ENCODE data around the gene TAAR8. TPM values are rescaled to one million over a fixed set of nuclear protein-coding genes. Genes with fewer than 3 reads are reported as not detected.
"Not testable (repeated sequence)": the region's sequence is repeated elsewhere in the genome, so short reads cannot be mapped to it uniquely, and the experiment has no call there.

TAAR8 gene
- total RNA-seq, 1 experiment from 2014 or later, result not detected

DNA sequence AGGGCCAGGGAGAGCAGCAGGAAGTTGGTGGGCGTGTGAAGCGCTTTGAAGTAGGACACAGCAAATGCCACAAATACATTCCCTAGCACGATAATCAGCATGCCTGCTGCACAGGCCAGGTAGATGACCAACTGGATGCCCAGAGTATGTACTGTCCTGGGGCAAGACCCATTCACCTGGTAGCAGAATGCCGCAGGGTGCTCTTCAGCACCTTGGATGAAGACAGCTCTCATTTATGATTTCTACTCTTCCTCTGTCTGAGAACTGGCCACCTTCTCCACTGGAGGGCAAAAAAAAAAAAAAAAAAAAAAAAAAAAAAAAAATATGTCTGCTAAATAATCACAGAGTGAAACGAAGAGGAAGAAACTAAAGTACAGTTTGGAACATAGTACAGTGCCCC is 37.0 kb downstream of the TAAR8 start, which contains the start of gene TAAR5:
Gene TAAR5, minus strand, starts transcription at position 288 of the 400 bp plus-strand sequence. Its CDS starts 55 bp downstream, at position 233.
- Histone ChIP-seq H3K4me3 (no peak within 1 kb of the TSS), H3K27me3 (peaks cover 36% of the 10 kb centered on the region), H3K9me3 (no peaks in the 10 kb centered on the region), H3K36me3 (no peaks in the 10 kb centered on the region)
- DNase-seq, result no peak

DNA sequence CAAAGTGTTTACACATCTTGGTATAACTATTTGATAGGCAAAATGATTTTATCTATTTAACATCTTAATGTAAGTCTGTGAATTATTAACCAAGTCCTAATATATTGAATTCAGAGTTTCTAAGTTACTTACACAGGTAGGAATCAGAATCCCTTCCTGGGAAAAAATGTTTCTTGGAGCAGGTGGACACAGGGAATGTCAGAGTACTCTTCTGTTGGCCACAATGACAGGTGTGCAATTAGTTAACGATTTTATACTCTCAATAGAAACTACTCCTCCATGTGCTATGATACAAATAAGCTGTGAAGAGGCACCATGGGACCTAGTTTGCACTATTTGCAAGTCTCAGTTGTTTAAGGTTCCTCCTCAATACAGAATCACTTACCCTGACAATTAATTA is 37.9 kb downstream of the TAAR8 start:
- no peaks in the 10 kb centered on the region for H3K36me3 ChIP-seq
- H3K27me3 ChIP-seq, result peaks cover 32% of the 10 kb centered on the region
- H3K4me3 ChIP-seq, result no peak overlapping the region
- no peak for DNase-seq
- no peaks in the 10 kb centered on the region for H3K9me3 ChIP-seq

DNA sequence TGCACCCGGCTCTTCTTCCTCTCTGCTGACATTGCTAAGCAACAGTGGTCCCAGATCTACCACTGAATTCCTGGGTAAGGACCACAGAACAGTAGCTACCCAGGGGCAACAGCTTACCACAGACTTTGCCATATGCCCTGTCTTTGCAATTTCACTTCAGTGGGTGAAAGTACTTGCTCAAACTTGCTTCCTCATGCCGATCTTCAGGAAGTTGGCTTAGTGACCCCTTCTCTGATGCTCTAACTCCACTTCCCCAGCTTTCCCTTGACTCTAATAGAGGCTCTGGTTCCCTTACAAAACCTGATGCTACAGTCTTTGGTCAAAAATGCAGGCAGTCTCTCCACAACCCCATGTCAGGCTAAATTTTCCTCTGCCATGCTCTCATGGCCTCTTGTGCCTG is 40.4 kb downstream of the TAAR8 start:
- Histone ChIP-seq H3K4me3 (no peak overlapping the region), H3K27me3 (peaks cover 48% of the 10 kb centered on the region), H3K9me3 (no peaks in the 10 kb centered on the region), H3K36me3 (no peaks in the 10 kb centered on the region)
- no peak for DNase-seq

DNA sequence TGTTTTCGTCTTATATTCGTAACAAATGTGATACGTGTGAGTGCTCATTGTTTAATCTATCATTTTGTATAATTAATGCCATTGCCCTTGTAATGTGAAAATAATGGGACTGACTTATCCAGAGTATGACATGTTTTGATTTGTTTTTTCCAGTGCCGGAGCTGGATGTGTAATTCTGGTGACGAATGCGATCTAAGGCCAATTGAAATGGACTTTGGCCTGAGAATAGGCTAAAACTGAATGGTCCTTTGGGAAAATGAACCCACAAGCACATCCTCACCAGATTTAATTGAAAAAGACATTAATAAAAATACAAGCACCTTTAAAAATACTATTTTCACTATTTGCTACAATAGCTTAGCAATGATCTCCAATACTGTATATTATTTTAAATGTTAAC is 43.7 kb downstream of the TAAR8 start:
- Histone ChIP-seq H3K27me3 (peaks cover 52% of the 10 kb centered on the region), H3K9me3 (no peaks in the 10 kb centered on the region), H3K36me3 (no peaks in the 10 kb centered on the region), H3K4me3 (no peak overlapping the region)
- no peak for DNase-seq

DNA sequence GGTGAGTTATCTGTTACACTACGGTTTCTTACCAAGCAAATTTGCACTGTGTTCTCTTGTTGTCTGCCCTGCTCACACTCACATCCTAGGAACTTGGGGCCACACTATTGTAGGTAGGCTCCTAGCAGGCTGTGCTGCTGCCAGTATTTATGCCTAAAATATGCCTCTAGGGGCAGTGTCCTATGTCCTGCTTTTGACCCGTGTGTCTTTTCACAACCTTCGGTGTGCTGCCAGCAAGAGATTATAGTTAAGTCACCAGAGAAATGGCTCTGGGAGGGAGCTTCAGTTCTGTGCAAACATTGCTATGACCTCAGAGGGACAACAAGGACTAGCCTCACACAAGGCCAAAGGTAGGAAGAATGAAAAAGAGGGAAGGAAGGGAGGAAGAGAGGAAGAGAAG is 46.0 kb downstream of the TAAR8 start:
- H3K4me3 ChIP-seq, result no peak overlapping the region
- peak; percentile 7 for DNase-seq
- no peaks in the 10 kb centered on the region for H3K9me3 ChIP-seq
- H3K27me3 ChIP-seq, result peaks cover 43% of the 10 kb centered on the region
- no peaks in the 10 kb centered on the region for H3K36me3 ChIP-seq

DNA sequence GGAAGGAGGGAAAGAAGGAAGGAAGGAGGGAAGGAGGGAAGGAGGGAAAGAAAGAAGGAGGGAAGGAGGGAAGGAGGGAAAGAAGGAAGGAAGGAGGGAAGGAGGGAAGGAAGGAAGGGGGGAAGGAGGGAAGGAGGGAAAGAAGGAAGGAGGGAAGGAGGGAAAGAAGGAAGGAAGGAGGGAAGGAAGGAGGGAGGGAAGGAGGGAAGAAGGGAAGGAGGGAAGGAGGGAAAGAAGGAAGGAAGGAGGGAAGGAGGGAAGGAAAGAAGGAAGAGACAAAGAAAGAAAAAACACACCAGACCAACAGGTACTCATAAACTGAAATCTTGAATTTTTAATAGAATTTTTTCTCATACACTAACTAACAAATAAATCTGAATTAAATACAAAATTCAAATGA is 48.4 kb downstream of the TAAR8 start:
- not testable (repeated sequence) for H3K9me3 ChIP-seq, H3K4me3 ChIP-seq, H3K36me3 ChIP-seq, DNase-seq
- H3K27me3 ChIP-seq, result peaks cover 48% of the 10 kb centered on the region

Other genes with a start within 250 kb of the TAAR8 start
- 1.9 and 2.9 TPM in 2 replicates for gene MOXD1, start 151.2 kb upstream of the TAAR8 start, total RNA-seq (2014; rRNA removed; shearing (Covaris generic); ENCODE audit: low replicate concordance)
- 4.7 and 9.5 TPM in 2 replicates for gene STX7, start 39.6 kb upstream of the TAAR8 start, total RNA-seq (2014; rRNA removed; shearing (Covaris generic); ENCODE audit: low replicate concordance)
- gene TAAR9, start 14.4 kb upstream of the TAAR8 start, total RNA-seq (2014; rRNA removed; shearing (Covaris generic); ENCODE audit: low replicate concordance), result not detected in 2 replicates
- gene TAAR6, start 17.6 kb downstream of the TAAR8 start, total RNA-seq (2014; rRNA removed; shearing (Covaris generic); ENCODE audit: low replicate concordance), result not detected in 2 replicates
- gene TAAR5, start 37.1 kb downstream of the TAAR8 start, total RNA-seq (2014; rRNA removed; shearing (Covaris generic); ENCODE audit: low replicate concordance), result not detected in 2 replicates
- not detected in 2 replicates for gene TAAR2, start 71.6 kb downstream of the TAAR8 start, total RNA-seq (2014; rRNA removed; shearing (Covaris generic); ENCODE audit: low replicate concordance)
- not detected in 2 replicates for gene TAAR1, start 106.5 kb downstream of the TAAR8 start, total RNA-seq (2014; rRNA removed; shearing (Covaris generic); ENCODE audit: low replicate concordance)
- gene VNN1, start 161.4 kb downstream of the TAAR8 start, total RNA-seq (2014; rRNA removed; shearing (Covaris generic); ENCODE audit: low replicate concordance), result 1.1 TPM in 1 of 2 replicates, not detected in the other
- gene VNN2, start 205.2 kb downstream of the TAAR8 start, total RNA-seq (2014; rRNA removed; shearing (Covaris generic); ENCODE audit: low replicate concordance), result not detected in 2 replicates
- 7.3 and 34.0 TPM in 2 replicates for gene SLC18B1, start 246.0 kb downstream of the TAAR8 start, total RNA-seq (2014; rRNA removed; shearing (Covaris generic); ENCODE audit: low replicate concordance)

Data from MG63 (cell line).